Nucleus accumbens (tissue), 56 donors: ENCODE results near the gene RRAS.
A peak's percentile ranks its signal among the peaks of the same experiment; 100 is the strongest.

ENCODE experiments used
- DNase-seq, 56 donors: peaks; one replicate each; lab custom pipeline; 2025; lab: John Stamatoyannopoulos, UW

RRAS gene

DNA sequence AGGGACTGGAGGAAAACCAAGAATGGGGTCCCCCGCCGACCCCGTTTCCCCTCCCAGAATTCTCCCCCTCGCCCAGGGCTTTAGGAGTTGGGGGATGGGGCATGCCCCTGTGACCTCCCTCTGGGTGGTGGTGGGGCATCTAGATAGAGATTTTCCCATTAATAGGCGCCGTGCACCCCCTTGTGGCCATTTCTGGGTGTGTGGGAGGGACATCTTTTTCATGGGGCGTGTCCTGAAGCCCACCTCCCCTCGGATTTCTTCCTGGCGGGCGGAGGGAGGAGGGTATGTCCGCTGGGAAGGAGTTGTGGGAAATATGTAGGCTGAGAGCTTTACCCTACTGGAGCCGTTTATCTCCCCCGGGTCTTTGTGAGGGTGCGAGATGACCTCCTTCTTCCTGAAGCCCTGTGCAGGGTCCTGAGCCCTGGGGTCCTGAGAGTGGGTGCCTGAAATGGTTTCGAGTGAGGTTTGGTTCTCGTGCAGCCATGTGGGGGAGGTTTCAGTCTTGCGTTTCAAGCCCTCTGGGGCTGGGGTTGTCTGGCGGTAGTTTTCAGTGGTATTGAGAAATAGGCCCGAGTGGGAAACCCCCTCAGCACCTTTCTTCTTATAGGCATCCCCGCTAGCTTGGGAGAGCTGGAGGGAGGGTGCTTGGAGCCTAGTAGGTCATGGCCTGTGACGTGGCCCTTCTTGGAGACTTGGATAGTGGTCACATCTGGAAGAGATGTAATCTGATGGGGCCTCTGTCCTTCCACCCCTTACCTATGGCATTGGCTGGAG lies 38.1 kb upstream of the RRAS start:
- peak in 46 of 56 donors; percentile 12 to 77 (median 39) for DNase-seq

GRCh38 chr19:49677231-49677900 lies 37.4 kb upstream of the RRAS start, which contains the start of gene PRMT1:
Gene PRMT1, plus strand, starts transcription at chr19:49677271. Its CDS starts 10 bp downstream, at chr19:49677281.
- DNase-seq = peak in 16 of 56 donors; percentile 33 to 74 (median 54)

- peak; percentile 98 to 100 (median 100) for DNase-seq
These were observed 36.9 kb upstream of the RRAS start for GRCh38 chr19:49676784-49677230.

DNA sequence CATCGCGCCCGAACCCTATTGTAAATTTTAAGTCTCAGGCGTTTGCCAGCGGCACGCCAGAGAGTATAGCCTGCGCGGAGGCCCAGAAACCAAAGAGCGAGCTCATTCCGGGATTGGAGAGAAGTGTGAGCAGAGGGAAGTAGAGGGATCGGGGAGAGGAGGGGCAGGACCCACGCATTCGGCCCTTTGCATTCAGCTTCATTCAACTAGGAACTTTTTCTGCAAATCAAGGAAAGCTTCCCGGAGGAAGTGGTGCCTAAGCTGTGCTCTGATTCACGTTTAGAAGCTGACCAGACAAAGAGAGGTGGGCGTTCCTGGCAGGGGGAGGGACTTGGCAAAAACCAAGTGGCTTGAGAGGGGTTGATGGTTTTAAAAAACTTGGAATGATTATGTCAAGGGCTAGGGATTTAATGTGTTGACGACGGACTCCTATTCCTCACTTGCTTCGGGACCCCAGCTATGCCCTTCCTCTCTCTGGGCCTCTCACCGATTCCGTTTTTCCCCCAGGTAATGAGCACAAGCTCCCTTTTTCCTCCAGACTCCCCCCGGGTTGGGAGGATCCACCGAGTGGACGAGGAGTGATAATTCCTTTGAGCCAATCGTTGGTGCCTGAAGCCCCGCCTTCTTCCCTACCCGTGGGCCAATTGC lies 36.3 kb upstream of the RRAS start:
- DNase-seq = peak in 26 of 56 donors; percentile 42 to 94 (median 81)

GRCh38 chr19:49672131-49672919 lies 32.4 kb upstream of the RRAS start:
- peak in 51 of 56 donors; percentile 14 to 84 (median 49) for DNase-seq

DNA sequence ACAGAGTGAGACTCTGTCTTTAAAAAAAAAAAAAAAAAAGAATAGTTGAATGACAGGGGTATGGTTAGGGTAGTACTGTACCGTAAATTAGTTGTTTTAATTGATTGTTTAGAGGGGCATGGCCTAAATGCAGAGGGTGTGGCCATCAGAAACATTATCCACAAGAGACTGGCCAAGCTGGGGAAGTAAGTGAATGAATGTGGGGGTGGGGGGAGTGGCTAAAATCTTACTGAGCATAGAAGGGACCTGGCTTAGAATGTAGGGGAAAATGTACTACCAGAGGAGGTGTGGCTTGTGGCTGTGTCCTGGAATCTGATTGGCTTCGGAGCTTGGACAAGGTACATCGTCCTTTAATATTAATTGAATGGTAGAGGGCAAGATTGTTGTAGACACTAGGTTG lies 29.6 kb upstream of the RRAS start:
- no peak for DNase-seq

DNA sequence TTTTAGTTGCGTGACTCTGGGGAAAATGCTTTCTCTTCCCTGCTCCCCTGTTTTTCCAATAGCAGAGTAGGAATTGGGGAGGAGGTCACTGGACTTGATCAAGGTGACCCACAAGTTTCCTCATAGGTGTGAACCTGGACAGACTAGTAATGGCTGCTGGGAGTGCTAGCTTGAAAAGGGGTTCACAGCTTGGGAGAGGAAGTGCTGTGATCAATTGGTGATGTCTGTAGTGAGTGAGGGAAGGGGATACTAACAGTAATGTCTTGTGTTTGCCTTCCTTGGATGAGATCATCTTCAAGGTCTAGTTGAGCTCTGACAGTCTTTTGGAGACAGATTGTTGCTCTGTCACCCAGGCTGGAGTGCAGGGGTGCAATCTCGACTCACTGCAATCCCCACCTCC lies 27.5 kb upstream of the RRAS start:
- DNase-seq = no peak

DNA sequence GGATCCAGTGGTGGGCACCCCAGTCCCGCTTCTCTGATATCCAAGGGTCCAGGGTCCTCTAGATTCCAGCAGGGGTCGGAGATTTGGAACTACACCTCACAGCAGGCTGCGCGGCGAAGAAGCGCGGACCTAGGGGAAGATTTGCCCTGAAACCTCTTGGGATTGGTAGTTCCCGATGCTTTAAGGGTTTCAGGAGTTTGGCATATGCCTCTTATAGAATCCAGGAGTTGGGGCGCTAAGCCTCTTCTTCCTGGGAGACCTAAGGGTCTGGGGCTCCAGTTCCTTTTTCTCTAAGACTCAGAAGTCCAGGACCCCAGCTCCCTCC lies 26.1 kb upstream of the RRAS start:
- DNase-seq = no peak

GRCh38 chr19:49665351-49666119 lies 25.6 kb upstream of the RRAS start, which contains the start of the genes BCL2L12 and IRF3:
Gene BCL2L12, plus strand, starts transcription at chr19:49665933. Its CDS starts 760 bp downstream, at chr19:49666693.
Gene IRF3, minus strand, starts transcription at chr19:49665857. Its CDS starts 1,019 bp downstream, at chr19:49664838.
- DNase-seq = peak; percentile 40 to 98 (median 91)

GRCh38 chr19:49665036-49665350 lies 25.1 kb upstream of the RRAS start:
- DNase-seq = peak in 1 of 56 donors; percentile 24

- DNase-seq = peak in 55 of 56 donors; percentile 31 to 94 (median 79)
These were observed 24.5 kb upstream of the RRAS start for GRCh38 chr19:49664171-49665035.

DNA sequence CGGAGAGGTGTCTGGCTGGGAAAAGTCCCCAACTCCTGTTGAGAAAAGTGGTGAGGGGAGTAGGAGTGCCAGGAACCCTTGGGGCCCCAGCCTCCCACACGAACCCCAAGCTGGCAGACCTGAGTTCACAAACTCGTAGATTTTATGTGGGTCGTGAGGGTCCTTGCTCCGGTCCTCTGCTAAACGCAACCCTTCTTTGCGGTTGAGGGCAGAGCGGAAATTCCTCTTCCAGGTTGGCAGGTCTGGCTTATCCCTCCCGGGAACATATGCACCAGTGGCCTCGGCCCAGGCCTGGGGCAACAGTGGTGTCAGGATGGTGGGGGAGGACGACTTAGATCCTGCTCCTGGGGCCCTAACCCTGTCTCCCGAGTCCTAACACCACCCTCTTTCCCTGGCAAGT lies 23.3 kb upstream of the RRAS start:
- no peak for DNase-seq

DNA sequence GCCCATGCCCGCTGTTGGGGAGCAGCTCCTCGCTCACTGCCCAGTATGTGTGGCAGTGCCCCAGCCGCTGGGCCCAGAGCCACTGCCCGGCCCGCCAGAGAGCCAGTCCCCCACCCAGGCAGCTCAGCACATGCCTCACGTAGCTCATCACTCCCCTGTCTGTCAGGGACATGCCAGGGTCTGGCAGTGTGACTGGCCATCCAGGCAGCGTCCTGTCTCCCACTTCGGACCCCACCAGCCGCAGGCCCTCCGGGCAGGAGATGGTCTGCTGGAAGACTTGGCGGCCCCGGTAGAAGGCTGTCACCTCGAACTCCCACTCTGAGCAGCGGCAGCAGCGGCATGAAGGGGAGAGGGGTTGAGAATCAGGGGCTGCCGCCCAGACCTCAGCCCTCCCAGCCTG lies 22.1 kb upstream of the RRAS start:
- no peak for DNase-seq

DNA sequence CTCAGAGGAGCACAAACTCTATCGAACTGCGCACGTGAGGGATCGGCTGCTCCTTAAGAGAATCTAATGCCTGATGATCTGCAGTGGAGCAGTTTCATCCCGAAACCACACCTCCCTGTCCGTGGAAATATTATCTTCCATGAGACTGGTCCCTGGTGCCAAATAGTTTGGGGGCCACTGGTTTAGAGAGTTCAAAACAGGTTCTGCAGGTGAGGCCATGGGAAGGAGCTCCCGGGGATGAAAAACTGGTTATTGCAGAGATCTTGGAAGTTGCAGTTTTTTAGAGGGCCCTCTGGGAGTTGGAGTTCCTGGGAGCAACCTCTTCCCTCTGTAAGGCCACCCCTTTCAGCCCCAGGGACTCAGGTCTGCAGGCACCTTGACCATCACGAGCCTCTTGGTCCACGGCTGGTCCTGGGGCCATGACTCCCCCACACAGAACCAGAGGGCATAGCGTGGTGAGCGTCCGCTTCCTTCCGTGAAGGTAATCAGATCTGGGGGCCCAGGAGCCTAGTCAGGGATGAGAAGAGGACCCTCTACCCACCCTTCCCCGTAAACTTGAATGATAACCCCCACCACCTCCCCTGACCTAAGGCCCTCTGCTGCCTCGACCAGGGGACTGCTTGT lies 20.5 kb upstream of the RRAS start:
- DNase-seq = no peak

DNA sequence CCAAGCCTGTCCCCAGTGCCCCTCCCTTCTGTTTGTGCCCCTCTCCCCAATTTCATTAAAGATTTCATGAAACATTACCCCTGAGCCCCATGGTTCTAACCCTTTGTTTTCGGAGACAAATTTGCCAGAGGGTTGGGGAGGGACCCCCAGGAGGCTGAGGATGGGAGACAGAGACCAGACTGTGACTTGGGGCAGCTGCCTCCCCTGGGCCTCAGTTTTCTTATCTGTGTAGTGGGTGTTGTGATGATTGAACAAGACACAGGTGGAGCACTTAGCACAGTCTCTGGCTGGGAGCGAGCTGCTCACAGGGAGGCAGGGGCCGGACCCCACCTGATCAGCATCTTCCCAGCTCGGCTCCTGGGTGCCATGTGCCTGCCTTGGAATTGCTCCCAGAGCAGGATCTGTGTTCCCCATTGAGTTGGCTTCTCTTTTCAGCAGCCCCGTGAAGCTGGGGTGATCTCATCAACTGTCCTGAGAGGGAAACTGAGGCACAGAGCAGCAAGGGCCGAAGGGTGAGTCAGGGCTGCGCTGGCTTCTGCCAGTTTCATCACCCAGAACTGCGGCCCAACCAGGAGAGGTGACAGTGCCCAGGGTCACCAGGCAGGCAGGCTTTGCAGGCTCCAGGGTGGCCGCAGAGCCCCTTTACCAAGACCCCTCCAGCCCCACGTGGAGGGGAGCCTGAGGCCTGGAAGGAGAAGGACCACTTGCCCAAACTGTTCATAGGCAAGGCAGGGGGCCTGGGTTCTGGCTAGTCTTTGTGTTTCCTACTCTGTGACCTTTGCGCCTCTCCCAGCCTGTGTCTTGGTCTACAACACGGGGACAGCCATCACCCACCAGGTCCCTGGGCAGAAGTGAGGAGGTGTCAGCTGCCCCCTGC lies 18.9 kb upstream of the RRAS start:
- DNase-seq = no peak

- DNase-seq = no peak
These were observed 18.2 kb upstream of the RRAS start for GRCh38 chr19:49658139-49658517.

GRCh38 chr19:49657493-49658138 lies 17.7 kb upstream of the RRAS start:
- DNase-seq = no peak
